B cell (primary cell): Measurements from ENCODE around the gene TPST1. TPM values are rescaled to one million over a fixed set of nuclear protein-coding genes. Genes with fewer than 3 reads are reported as not detected.

Experiments
- ATAC-seq: fragments of 200-7000 bp; cut with Tn5 transposase; one replicate; pipeline ENCODE4 v1.10.0; 2021; ENCODE audit warnings: low read depth, mild to moderate bottlenecking, moderate number of reproducible peaks, moderate library complexity
- CTCF ChIA-PET: fragments of 350-600 bp; sonication (Branson Sonifier 250); formaldehyde crosslinking; loops from one replicate; lab custom pipeline; 2021; ENCODE audit warnings: antibody characterized with exemption, inconsistent platforms; lab: Charles Lee
- POLR2A ChIA-PET: fragments of 350-600 bp; sonication (Branson Sonifier 250); formaldehyde crosslinking; loops from one replicate; lab custom pipeline; 2021; ENCODE audit warnings: antibody characterized with exemption; lab: Charles Lee
- DNase-seq: peaks from one replicate; pipeline ENCODE4 v3.0.0; 2013
- H2AFZ ChIP-seq: 2 replicates; pipeline ENCODE4 v1.6.1; 2012; ENCODE audit warnings: mild to moderate bottlenecking, low read depth, low read length; ENCODE audit not compliant: insufficient read depth, poor library complexity, severe bottlenecking
- H3K27ac ChIP-seq, 2 donors: 1 replicate in 1 of 2; 2 replicates in 1 of 2; pipeline ENCODE4 v1.5.1; 2012 to 2013; ENCODE audit warnings: low read length in 2 of 2, mild to moderate bottlenecking in 2 of 2, moderate library complexity in 1 of 2
- H3K27me3 ChIP-seq, 4 experiments: fragments of 200-600 bp in 1 of 4; sonication (generic) in 1 of 4; replicated peaks in 1 of 4; 1 replicate in 2 of 4; 2 replicates in 2 of 4; pipeline versions ENCODE4 v1.6.1 to v1.7.0; 2013 to 2016; ENCODE audit warnings: low read length in 3 of 4, mild to moderate bottlenecking in 2 of 4, mixed read lengths in 1 of 4, moderate library complexity in 1 of 4; ENCODE audit not compliant: insufficient read depth in 4 of 4, control insufficient read depth in 3 of 4; ENCODE audit errors: control extremely low read depth in 1 of 4
- H3K36me3 ChIP-seq, 2 experiments: replicated peaks in 1 of 2; 1 replicate in 1 of 2; 2 replicates in 1 of 2; pipeline versions ENCODE4 v1.6.1 to v1.7.1; 2013; ENCODE audit warnings: low read length in 1 of 2; ENCODE audit not compliant: insufficient read depth in 2 of 2, control insufficient read depth in 1 of 2; ENCODE audit errors: control extremely low read depth in 1 of 2, extremely low read depth in 1 of 2
- H3K4me1 ChIP-seq, 2 donors: fragments of 200-600 bp in 1 of 2; sonication (generic) in 1 of 2; 1 replicate in 1 of 2; 2 replicates in 1 of 2; pipeline versions ENCODE4 v1.5.1 to v1.6.1; 2013 to 2017; ENCODE audit warnings: low read length in 2 of 2; ENCODE audit not compliant: control insufficient read depth in 2 of 2, insufficient read depth in 2 of 2
- H3K4me2 ChIP-seq: replicated peaks from 2 replicates; pipeline ENCODE3; 2012; ENCODE audit warnings: mild to moderate bottlenecking, low read depth, low read length; ENCODE audit not compliant: poor library complexity, severe bottlenecking
- H3K4me3 ChIP-seq, 5 experiments: fragments of 200-600 bp in 1 of 5; sonication (generic) in 1 of 5; 1 replicate in 3 of 5; 2 replicates in 2 of 5; pipeline versions ENCODE4 v1.5.1 to v1.7.0; 2011 to 2016; ENCODE audit warnings: low read length in 4 of 5, mild to moderate bottlenecking in 4 of 5, low read depth in 2 of 5, control low read depth in 1 of 5, moderate library complexity in 1 of 5; ENCODE audit not compliant: insufficient read depth in 1 of 5; ENCODE audit errors: control extremely low read depth in 1 of 5, extremely low read depth in 1 of 5
- H3K79me2 ChIP-seq: fragments of 200-600 bp; sonication (generic); one replicate; pipeline ENCODE4 v1.6.0; 2016; ENCODE audit warnings: low read length; ENCODE audit not compliant: control insufficient read depth, insufficient read depth
- H3K9ac ChIP-seq: fragments of 200-600 bp; sonication (generic); 2 replicates; pipeline ENCODE4 v1.6.1; 2017; ENCODE audit warnings: mild to moderate bottlenecking, low read length, moderate library complexity
- H3K9me3 ChIP-seq, 3 donors: one replicate each; pipeline versions ENCODE4 v1.6.1 to v1.7.1; 2013; ENCODE audit warnings: low read length in 2 of 3; ENCODE audit not compliant: control insufficient read depth in 2 of 3, insufficient read depth in 1 of 3; ENCODE audit errors: control extremely low read depth in 1 of 3
- H4K20me1 ChIP-seq: 2 replicates; pipeline ENCODE4 v1.6.0; 2012; ENCODE audit warnings: mild to moderate bottlenecking, low read length; ENCODE audit not compliant: insufficient read depth, control insufficient read depth, poor library complexity, severe bottlenecking
- H3K27ac Mint-ChIP-seq: one replicate; pipeline ENCODE4 v1.8.0; 2021; ENCODE audit warnings: mixed read lengths
- H3K27me3 Mint-ChIP-seq: one replicate; pipeline ENCODE4 v1.8.0; 2021; ENCODE audit warnings: mixed read lengths
- H3K4me1 Mint-ChIP-seq: one replicate; pipeline ENCODE4 v1.8.0; 2021; ENCODE audit warnings: mixed read lengths
- H3K4me3 Mint-ChIP-seq: one replicate; pipeline ENCODE4 v1.8.0; 2021; ENCODE audit warnings: mixed read lengths
- H3K9me3 Mint-ChIP-seq: one replicate; pipeline ENCODE4 v1.8.0; 2022; ENCODE audit warnings: mixed read lengths; ENCODE audit not compliant: insufficient read depth
- EZH2 ChIP-seq: IDR thresholded peaks from 2 replicates; pipeline ENCODE4 v1.6.1; 2012; ENCODE audit warnings: borderline replicate concordance, low read depth, mild to moderate bottlenecking, moderate library complexity, low read length; ENCODE audit not compliant: insufficient read depth, poor library complexity, severe bottlenecking
- WGBS: methylation state at CpG from one replicate; pipeline ENCODE4 v1.1.5; 2013; ENCODE audit warnings: missing lambda C conversion rate; ENCODE audit not compliant: insufficient coverage; 5-methylcytosine and 5-hydroxymethylcytosine counted together
- intact Hi-C: fragments of 100-400 bp; cut with micrococcal nuclease; formaldehyde crosslinking; loops from one replicate; pipeline ENCODE4 v1.10.0; 2022
- polyA plus RNA-seq: library from polyadenylated mRNA; depleted of rRNA; stranded (reverse); fragments of >200 nt; gene quantifications from 2 replicates; pipeline ENCODE4 v1.2.3, GENCODE V29; 2012
- total RNA-seq, 2 donors: library from RNA; stranded (reverse); fragments of 120-200 nt in 1 of 2; gene quantifications; 1 replicate in 1 of 2; 2 replicates in 1 of 2; pipeline versions ENCODE4 v1.2.3 to v1.2.4, GENCODE V29; 2013 to 2022
- TF ChIP-seq, protein P1 (sequence below): fragments of 200-600 bp; IDR thresholded peaks from one replicate; pipeline ENCODE4 v1.8.0; 2022; ENCODE audit warnings: antibody characterized with exemption, mild to moderate bottlenecking

The TPST1 gene
- total and polyA plus RNA-seq, 2 donors (not counting 1 experiment from before 2014, with no cell fraction given): 13.0 to 17.0 TPM

DNA sequence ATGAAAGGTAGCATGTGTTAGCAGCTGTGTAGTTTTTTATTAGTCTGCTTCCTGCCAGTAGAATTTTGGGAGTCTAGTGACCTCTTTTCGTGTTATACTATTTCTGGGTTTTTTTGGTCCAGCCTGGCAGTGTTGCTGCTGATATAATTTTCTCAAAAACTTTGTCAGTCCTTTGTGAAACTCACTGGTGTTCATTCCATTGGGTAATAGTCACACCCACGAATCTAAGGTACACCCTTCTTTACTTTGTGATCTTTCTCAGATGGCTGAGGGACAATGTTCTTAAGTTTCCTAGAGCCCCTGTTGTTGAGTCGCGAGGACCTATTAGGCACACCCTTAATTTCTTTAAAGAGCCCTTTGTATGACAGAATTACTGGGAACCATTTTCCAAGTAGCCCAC is 52.3 kb downstream of the TPST1 start:
- Mint-ChIP-seq H3K27me3 (no peaks in the 10 kb centered on the region), H3K9me3 (no peaks in the 10 kb centered on the region), H3K4me1 (peaks cover 5% of the 10 kb centered on the region), H3K27ac (no peak overlapping the region), H3K4me3 (no peak overlapping the region)
- Histone ChIP-seq H3K4me1 (no peaks in the 10 kb centered on the region), H4K20me1 (peaks cover 8% of the 10 kb centered on the region), H3K36me3 (no peaks in the 10 kb centered on the region), H2AFZ (no peak overlapping the region), H3K27me3 (no peaks in the 10 kb centered on the region), H3K79me2 (peaks cover 14% of the 10 kb centered on the region), H3K9ac (no peak overlapping the region), H3K9me3 (no peaks in the 10 kb centered on the region), H3K27ac (no peak overlapping the region), H3K4me3 (no peak overlapping the region), H3K4me2 (no peak overlapping the region)
- ATAC-seq: no peak
- TF ChIP-seq, protein P1, sequence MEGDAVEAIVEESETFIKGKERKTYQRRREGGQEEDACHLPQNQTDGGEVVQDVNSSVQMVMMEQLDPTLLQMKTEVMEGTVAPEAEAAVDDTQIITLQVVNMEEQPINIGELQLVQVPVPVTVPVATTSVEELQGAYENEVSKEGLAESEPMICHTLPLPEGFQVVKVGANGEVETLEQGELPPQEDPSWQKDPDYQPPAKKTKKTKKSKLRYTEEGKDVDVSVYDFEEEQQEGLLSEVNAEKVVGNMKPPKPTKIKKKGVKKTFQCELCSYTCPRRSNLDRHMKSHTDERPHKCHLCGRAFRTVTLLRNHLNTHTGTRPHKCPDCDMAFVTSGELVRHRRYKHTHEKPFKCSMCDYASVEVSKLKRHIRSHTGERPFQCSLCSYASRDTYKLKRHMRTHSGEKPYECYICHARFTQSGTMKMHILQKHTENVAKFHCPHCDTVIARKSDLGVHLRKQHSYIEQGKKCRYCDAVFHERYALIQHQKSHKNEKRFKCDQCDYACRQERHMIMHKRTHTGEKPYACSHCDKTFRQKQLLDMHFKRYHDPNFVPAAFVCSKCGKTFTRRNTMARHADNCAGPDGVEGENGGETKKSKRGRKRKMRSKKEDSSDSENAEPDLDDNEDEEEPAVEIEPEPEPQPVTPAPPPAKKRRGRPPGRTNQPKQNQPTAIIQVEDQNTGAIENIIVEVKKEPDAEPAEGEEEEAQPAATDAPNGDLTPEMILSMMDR: no peak
- no peak for TF ChIP-seq EZH2
- intact Hi-C loops: no loop called here
- POLR2A ChIA-PET: no interaction called here
- no peak for DNase-seq
- CTCF ChIA-PET: no interaction called here
- WGBS: 60% methylated on average over 2 of the region's 4 CpGs

DNA sequence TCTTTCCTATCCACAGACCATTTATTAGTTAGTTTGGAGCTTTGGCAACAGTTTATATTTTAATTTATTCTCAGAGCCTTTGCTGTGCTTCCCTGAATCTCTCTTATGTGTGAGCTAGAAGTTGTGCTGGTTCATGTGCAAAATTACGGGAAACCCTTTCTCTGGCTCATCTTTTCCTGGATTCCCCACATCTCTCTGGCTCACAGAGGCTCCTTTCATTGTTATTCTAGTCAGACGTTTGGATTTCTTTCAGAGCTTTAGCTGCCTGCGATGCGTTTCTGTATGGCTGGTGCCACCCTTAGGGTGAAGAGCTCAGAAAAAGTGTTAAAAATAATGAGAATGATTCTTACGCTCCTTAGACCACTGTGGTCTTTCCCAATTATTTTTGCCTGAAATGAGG is 53.3 kb downstream of the TPST1 start:
- CTCF ChIA-PET: no interaction called here
- 90% methylated on average over 4 of the region's 5 CpGs for WGBS
- Histone ChIP-seq H3K79me2 (peaks cover 14% of the 10 kb centered on the region), H3K9me3 (no peaks in the 10 kb centered on the region), H3K27ac (no peak overlapping the region), H3K4me1 (no peaks in the 10 kb centered on the region), H3K4me2 (no peak overlapping the region), H3K27me3 (no peaks in the 10 kb centered on the region), H3K4me3 (no peak overlapping the region), H2AFZ (no peak overlapping the region), H4K20me1 (peaks cover 9% of the 10 kb centered on the region), H3K36me3 (no peaks in the 10 kb centered on the region), H3K9ac (no peak overlapping the region)
- intact Hi-C loops: no loop called here
- DNase-seq: no peak
- TF ChIP-seq, protein P1: no peak
- no peak for TF ChIP-seq EZH2
- peaks cover under 1% of the 10 kb centered on the region for H3K9me3 Mint-ChIP-seq
- POLR2A ChIA-PET: no interaction called here
- no peak overlapping the region for H3K27ac Mint-ChIP-seq
- H3K27me3 Mint-ChIP-seq: no peaks in the 10 kb centered on the region
- no peak for ATAC-seq
- H3K4me1 Mint-ChIP-seq: peaks cover 5% of the 10 kb centered on the region
- no peak overlapping the region for H3K4me3 Mint-ChIP-seq
